22Rv1 (cell line): ENCODE data around the gene VIPR1.

Source experiments
- H3K27ac ChIP-seq: fragments of 450-650 bp; 2 replicates; pipeline ENCODE4 v1.5.1; 2017
- ZFX ChIP-seq: fragments of 450-650 bp; IDR thresholded peaks from 2 replicates; pipeline ENCODE4 v1.6.1; 2017; ENCODE audit warnings: antibody characterized with exemption, borderline replicate concordance
- TF ChIP-seq, protein P1 (sequence below): fragments of 450-650 bp; IDR thresholded peaks from 2 replicates; pipeline ENCODE4 v1.5.1; 2017; ENCODE audit warnings: mild to moderate bottlenecking

VIPR1 gene

DNA sequence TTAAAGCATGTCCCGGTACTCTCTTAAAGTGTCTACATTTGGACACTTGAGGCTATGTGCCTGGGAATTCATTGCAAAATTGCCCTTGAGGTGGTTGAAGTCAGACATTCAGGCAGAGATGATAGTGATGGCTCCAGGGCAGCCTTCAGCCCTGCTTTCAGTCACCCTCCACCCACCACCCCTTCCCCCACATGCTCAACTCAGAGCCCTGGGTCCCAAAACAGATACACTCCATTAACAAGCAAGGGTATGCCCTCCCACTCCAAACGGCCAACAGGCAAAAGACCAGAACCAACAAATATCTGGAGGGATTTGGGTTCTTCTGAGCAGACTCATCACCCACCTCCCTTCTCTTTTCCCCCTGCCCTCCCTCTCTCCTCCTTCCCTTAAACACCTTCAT is 29.9 kb upstream of the VIPR1 start:
- TF ChIP-seq, protein P1, sequence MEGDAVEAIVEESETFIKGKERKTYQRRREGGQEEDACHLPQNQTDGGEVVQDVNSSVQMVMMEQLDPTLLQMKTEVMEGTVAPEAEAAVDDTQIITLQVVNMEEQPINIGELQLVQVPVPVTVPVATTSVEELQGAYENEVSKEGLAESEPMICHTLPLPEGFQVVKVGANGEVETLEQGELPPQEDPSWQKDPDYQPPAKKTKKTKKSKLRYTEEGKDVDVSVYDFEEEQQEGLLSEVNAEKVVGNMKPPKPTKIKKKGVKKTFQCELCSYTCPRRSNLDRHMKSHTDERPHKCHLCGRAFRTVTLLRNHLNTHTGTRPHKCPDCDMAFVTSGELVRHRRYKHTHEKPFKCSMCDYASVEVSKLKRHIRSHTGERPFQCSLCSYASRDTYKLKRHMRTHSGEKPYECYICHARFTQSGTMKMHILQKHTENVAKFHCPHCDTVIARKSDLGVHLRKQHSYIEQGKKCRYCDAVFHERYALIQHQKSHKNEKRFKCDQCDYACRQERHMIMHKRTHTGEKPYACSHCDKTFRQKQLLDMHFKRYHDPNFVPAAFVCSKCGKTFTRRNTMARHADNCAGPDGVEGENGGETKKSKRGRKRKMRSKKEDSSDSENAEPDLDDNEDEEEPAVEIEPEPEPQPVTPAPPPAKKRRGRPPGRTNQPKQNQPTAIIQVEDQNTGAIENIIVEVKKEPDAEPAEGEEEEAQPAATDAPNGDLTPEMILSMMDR, result no peak
- no peak for TF ChIP-seq ZFX
- H3K27ac ChIP-seq, result no peak overlapping the region

DNA sequence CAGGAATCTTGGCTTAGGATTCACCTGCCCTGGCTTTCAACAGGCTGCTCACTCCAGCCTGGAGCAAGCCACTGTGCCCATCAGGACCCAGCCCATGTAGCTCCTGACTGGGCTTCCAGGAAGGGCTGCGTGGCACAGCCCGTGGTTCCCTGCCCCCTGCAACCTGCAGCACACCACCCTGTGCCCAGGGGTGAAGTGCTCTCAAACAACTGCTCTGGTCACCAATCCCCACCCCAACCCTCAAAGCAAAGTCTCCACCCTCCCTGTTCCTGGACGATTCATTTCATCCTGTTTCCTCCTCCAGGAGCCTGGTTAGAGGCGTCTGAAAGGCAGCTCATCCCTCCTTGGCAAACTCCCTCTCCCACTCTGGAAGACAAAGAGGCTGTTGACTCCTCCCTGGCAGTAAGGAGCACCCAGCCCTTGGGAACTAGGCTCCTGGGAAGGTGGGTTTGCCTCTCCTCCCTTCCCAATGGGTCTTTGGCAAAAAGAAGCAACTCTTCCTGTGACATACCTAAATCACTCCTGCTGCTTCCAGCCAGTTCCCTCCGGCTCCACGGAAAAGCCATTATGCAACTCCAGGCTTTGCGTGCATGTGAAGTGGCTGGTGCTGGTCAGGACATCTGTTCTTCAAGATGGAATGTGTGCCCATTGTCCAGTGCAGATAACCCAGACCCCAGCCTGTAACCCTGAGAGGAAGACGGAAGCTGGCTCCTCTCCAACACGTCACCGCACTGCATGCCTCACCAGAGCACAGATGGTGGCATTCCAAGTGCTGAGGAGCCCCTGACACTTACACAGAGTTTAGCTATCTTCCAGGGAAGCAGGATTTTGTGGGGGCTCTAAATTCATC is 29.1 kb upstream of the VIPR1 start:
- no peak overlapping the region for H3K27ac ChIP-seq
- TF ChIP-seq, protein P1, result no peak
- no peak for TF ChIP-seq ZFX

DNA sequence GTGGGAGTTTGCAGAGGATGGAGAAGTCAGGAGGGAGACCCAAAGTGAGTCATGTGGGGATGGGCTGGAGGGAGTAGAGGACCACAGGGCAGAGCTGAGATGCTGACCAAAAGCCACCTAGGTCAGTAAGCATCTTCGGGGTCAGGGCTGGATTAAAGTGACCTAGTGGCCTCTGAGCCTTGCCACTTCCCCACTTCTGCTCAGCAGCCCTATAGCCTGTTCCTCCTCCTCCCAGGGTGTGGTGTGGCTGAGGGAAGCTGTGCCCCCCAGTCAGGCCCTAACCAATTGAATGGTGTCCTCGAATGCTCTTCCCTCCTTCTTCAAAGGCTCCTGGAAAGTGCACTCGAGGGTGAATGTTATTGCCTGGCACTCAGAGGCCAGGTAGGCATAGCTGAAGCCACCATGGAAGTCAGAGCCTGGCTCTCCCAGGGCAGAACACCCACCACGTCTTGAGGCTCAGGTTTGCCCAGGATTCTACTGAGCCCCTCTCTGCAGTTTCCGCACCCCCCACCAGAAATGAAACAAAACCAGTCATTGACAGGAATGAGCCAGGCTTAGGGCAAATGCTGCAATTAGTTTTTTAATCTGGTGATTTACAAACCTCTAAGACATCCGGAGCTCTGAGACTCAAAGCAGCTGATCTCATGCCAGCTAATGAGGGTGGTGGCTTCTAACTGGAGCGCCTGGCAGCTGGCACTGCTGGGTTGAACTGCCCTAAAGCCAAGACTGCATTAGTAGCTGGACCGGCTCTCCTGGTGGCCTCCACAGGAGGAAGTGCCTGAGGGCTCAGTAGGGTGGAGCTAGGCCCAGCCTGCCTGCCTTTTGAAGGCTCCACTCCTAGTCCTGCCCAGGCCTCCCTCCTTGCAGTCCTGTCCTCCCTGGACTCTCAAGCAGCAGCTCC is 26.0 kb upstream of the VIPR1 start:
- no peak for TF ChIP-seq ZFX
- TF ChIP-seq, protein P1, result no peak
- peak overlapping the region; percentile 83 for H3K27ac ChIP-seq

DNA sequence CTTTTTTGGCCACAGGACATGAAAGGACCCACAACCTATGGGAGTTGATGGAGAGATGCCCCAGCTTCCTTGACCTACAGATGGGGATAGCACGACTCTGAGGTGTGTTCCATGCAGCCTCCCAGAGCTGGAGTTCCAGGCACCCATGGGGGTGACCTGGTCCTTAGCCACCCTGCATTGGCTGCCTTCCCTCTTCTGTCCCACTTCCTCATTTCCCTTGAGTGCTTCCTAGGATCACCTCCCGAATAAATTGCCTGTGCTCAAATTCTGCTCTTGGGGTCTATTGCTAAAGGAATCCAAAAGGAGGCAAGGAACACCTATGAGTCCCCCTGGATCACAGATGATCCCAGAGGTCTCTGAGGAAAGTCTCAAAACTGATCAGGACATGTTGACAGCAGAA is 24.7 kb upstream of the VIPR1 start:
- peak overlapping the region; percentile 83 for H3K27ac ChIP-seq
- TF ChIP-seq ZFX, result no peak
- TF ChIP-seq, protein P1, result no peak

DNA sequence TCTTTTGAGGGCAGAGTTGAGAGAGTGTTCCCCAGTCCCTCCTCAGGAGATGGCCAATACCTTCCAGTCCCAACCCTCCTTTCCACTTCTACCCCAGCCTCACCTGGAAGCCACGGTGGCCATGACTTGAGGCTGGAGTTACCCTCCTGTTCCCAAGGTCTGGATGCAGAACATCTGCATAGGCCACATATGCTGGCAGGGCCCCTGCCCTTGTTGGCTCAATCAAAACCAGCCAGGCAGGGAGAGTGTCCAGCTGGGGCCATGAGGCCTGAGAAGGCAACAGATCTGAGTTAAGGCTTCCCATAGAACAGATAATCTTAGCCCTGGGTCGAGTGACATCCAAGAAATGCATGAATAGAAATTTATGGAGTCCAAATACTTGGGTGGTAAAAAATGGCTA is 23.6 kb upstream of the VIPR1 start:
- no peak for TF ChIP-seq ZFX
- TF ChIP-seq, protein P1, result no peak
- no peak overlapping the region for H3K27ac ChIP-seq

DNA sequence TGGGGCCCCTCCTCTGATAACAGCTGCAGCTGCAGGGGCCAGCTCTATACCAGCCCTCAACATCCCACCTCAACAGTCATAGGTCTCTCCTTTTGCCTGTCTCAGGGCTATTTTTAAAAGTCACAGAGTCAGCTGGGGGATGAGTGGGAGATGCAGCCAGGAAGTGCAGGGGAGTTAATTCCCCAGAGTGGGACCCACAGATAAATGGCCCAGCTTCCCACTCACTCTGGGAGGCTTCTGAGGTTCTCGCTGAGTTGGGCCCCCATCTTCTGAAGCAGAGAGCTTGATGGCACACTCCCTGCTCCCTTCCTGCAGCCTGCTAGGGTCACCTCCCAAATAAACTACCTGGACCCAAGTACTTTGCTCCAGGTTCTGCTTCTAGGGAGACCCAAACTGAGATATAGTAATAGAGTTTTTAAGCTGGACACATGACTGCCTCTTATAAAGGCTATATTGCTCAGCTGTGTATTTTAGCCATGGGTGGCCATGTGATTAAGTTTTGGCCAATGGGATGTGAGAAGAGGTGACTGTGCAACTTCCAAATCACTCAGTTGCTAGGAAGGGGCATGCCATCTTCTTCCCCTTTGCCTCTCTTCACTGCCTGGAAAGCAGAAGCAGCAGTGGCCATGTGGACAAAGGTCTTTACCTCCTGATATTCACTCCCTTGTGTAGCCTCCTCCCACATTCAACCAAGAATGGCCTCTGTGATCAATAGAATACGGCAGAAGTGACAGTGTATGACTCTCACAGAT is 15.5 kb upstream of the VIPR1 start:
- TF ChIP-seq ZFX, result no peak
- TF ChIP-seq, protein P1, result no peak
- no peak overlapping the region for H3K27ac ChIP-seq
